B cell (primary cell): ENCODE data around the gene USP30. TPM values are rescaled to one million over a fixed set of nuclear protein-coding genes. Genes with fewer than 3 reads are reported as not detected.

Experiments
- ATAC-seq: fragments of 200-7000 bp; cut with Tn5 transposase; one replicate; pipeline ENCODE4 v1.10.0; 2021; ENCODE audit warnings: low read depth, mild to moderate bottlenecking, moderate number of reproducible peaks, moderate library complexity
- CTCF ChIA-PET: fragments of 350-600 bp; sonication (Branson Sonifier 250); formaldehyde crosslinking; loops from one replicate; lab custom pipeline; 2021; ENCODE audit warnings: antibody characterized with exemption, inconsistent platforms; lab: Charles Lee
- POLR2A ChIA-PET: fragments of 350-600 bp; sonication (Branson Sonifier 250); formaldehyde crosslinking; loops from one replicate; lab custom pipeline; 2021; ENCODE audit warnings: antibody characterized with exemption; lab: Charles Lee
- DNase-seq: peaks from one replicate; pipeline ENCODE4 v3.0.0; 2013
- H2AFZ ChIP-seq: 2 replicates; pipeline ENCODE4 v1.6.1; 2012; ENCODE audit warnings: mild to moderate bottlenecking, low read depth, low read length; ENCODE audit not compliant: insufficient read depth, poor library complexity, severe bottlenecking
- H3K27ac ChIP-seq, 2 donors: 1 replicate in 1 of 2; 2 replicates in 1 of 2; pipeline ENCODE4 v1.5.1; 2012 to 2013; ENCODE audit warnings: low read length in 2 of 2, mild to moderate bottlenecking in 2 of 2, moderate library complexity in 1 of 2
- H3K27me3 ChIP-seq, 4 experiments: fragments of 200-600 bp in 1 of 4; sonication (generic) in 1 of 4; replicated peaks in 1 of 4; 1 replicate in 2 of 4; 2 replicates in 2 of 4; pipeline versions ENCODE4 v1.6.1 to v1.7.0; 2013 to 2016; ENCODE audit warnings: low read length in 3 of 4, mild to moderate bottlenecking in 2 of 4, mixed read lengths in 1 of 4, moderate library complexity in 1 of 4; ENCODE audit not compliant: insufficient read depth in 4 of 4, control insufficient read depth in 3 of 4; ENCODE audit errors: control extremely low read depth in 1 of 4
- H3K36me3 ChIP-seq, 2 experiments: replicated peaks in 1 of 2; 1 replicate in 1 of 2; 2 replicates in 1 of 2; pipeline versions ENCODE4 v1.6.1 to v1.7.1; 2013; ENCODE audit warnings: low read length in 1 of 2; ENCODE audit not compliant: insufficient read depth in 2 of 2, control insufficient read depth in 1 of 2; ENCODE audit errors: control extremely low read depth in 1 of 2, extremely low read depth in 1 of 2
- H3K4me1 ChIP-seq, 2 donors: fragments of 200-600 bp in 1 of 2; sonication (generic) in 1 of 2; 1 replicate in 1 of 2; 2 replicates in 1 of 2; pipeline versions ENCODE4 v1.5.1 to v1.6.1; 2013 to 2017; ENCODE audit warnings: low read length in 2 of 2; ENCODE audit not compliant: control insufficient read depth in 2 of 2, insufficient read depth in 2 of 2
- H3K4me2 ChIP-seq: replicated peaks from 2 replicates; pipeline ENCODE3; 2012; ENCODE audit warnings: mild to moderate bottlenecking, low read depth, low read length; ENCODE audit not compliant: poor library complexity, severe bottlenecking
- H3K4me3 ChIP-seq, 5 experiments: fragments of 200-600 bp in 1 of 5; sonication (generic) in 1 of 5; 1 replicate in 3 of 5; 2 replicates in 2 of 5; pipeline versions ENCODE4 v1.5.1 to v1.7.0; 2011 to 2016; ENCODE audit warnings: low read length in 4 of 5, mild to moderate bottlenecking in 4 of 5, low read depth in 2 of 5, control low read depth in 1 of 5, moderate library complexity in 1 of 5; ENCODE audit not compliant: insufficient read depth in 1 of 5; ENCODE audit errors: control extremely low read depth in 1 of 5, extremely low read depth in 1 of 5
- H3K79me2 ChIP-seq: fragments of 200-600 bp; sonication (generic); one replicate; pipeline ENCODE4 v1.6.0; 2016; ENCODE audit warnings: low read length; ENCODE audit not compliant: control insufficient read depth, insufficient read depth
- H3K9ac ChIP-seq: fragments of 200-600 bp; sonication (generic); 2 replicates; pipeline ENCODE4 v1.6.1; 2017; ENCODE audit warnings: mild to moderate bottlenecking, low read length, moderate library complexity
- H3K9me3 ChIP-seq, 3 donors: one replicate each; pipeline versions ENCODE4 v1.6.1 to v1.7.1; 2013; ENCODE audit warnings: low read length in 2 of 3; ENCODE audit not compliant: control insufficient read depth in 2 of 3, insufficient read depth in 1 of 3; ENCODE audit errors: control extremely low read depth in 1 of 3
- H4K20me1 ChIP-seq: 2 replicates; pipeline ENCODE4 v1.6.0; 2012; ENCODE audit warnings: mild to moderate bottlenecking, low read length; ENCODE audit not compliant: insufficient read depth, control insufficient read depth, poor library complexity, severe bottlenecking
- H3K27ac Mint-ChIP-seq: one replicate; pipeline ENCODE4 v1.8.0; 2021; ENCODE audit warnings: mixed read lengths
- H3K27me3 Mint-ChIP-seq: one replicate; pipeline ENCODE4 v1.8.0; 2021; ENCODE audit warnings: mixed read lengths
- H3K4me1 Mint-ChIP-seq: one replicate; pipeline ENCODE4 v1.8.0; 2021; ENCODE audit warnings: mixed read lengths
- H3K4me3 Mint-ChIP-seq: one replicate; pipeline ENCODE4 v1.8.0; 2021; ENCODE audit warnings: mixed read lengths
- H3K9me3 Mint-ChIP-seq: one replicate; pipeline ENCODE4 v1.8.0; 2022; ENCODE audit warnings: mixed read lengths; ENCODE audit not compliant: insufficient read depth
- EZH2 ChIP-seq: IDR thresholded peaks from 2 replicates; pipeline ENCODE4 v1.6.1; 2012; ENCODE audit warnings: borderline replicate concordance, low read depth, mild to moderate bottlenecking, moderate library complexity, low read length; ENCODE audit not compliant: insufficient read depth, poor library complexity, severe bottlenecking
- WGBS: methylation state at CpG from one replicate; pipeline ENCODE4 v1.1.5; 2013; ENCODE audit warnings: missing lambda C conversion rate; ENCODE audit not compliant: insufficient coverage; 5-methylcytosine and 5-hydroxymethylcytosine counted together
- intact Hi-C: fragments of 100-400 bp; cut with micrococcal nuclease; formaldehyde crosslinking; loops from one replicate; pipeline ENCODE4 v1.10.0; 2022
- polyA plus RNA-seq: library from polyadenylated mRNA; depleted of rRNA; stranded (reverse); fragments of >200 nt; gene quantifications from 2 replicates; pipeline ENCODE4 v1.2.3, GENCODE V29; 2012
- total RNA-seq, 2 donors: library from RNA; stranded (reverse); fragments of 120-200 nt in 1 of 2; gene quantifications; 1 replicate in 1 of 2; 2 replicates in 1 of 2; pipeline versions ENCODE4 v1.2.3 to v1.2.4, GENCODE V29; 2013 to 2022
- TF ChIP-seq, protein P1 (sequence below): fragments of 200-600 bp; IDR thresholded peaks from one replicate; pipeline ENCODE4 v1.8.0; 2022; ENCODE audit warnings: antibody characterized with exemption, mild to moderate bottlenecking

USP30 gene
- total and polyA plus RNA-seq, 2 donors (not counting 1 experiment from before 2014, with no cell fraction given), result 7.2 to 32.5 TPM

DNA sequence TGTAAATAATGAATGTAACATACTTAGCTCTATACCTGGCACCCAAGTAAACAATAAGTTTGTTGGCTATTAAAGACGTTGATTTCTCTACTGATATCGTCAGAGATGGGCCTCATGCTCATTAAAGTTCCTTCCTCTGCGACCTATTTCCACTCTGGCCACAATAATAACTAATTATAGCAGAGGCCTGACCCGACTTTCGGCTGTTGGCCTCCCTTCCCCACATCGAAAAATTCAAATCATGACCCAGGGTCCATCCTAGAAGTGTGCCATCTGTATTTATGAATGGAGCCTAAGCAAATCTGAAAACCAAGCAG is 321 bp upstream of the USP30 start:
- peak overlapping the region; percentile 78 to 82 for H3K27ac ChIP-seq
- DNase-seq, result no peak
- H2AFZ ChIP-seq, result peak overlapping the region; percentile 98
- WGBS, result 0% methylated on average over 3 of the region's 6 CpGs
- no peak for ATAC-seq
- Mint-ChIP-seq H3K27ac (peak overlapping the region; percentile 92), H3K9me3 (no peaks in the 10 kb centered on the region), H3K4me1 (peaks cover 22% of the 10 kb centered on the region), H3K27me3 (no peaks in the 10 kb centered on the region), H3K4me3 (peak overlapping the region; percentile 90)
- peak overlapping the region; percentile 87 for H3K4me2 ChIP-seq
- peaks cover 0 to 3% of the 10 kb centered on the region in 2 experiments for H3K36me3 ChIP-seq
- H4K20me1 ChIP-seq, result no peaks in the 10 kb centered on the region
- peak overlapping the region; percentile 94 for H3K9ac ChIP-seq
- H3K4me3 ChIP-seq, result peak overlapping the region; percentile 75 to 94 (median 89)
- intact Hi-C loops, result loop anchor here (1.0 to 5.0 kb wide), 4 partner anchors 46 to 537 kb away; partner anchors contain the start of genes CORO1C, FICD and SSH1
- peaks cover 12% of the 10 kb centered on the region for H3K79me2 ChIP-seq
- H3K27me3 ChIP-seq, result no peaks in the 10 kb centered on the region
- ChIA-PET POLR2A (no interaction called here), CTCF (interaction anchor here (0.6 to 1.3 kb wide), 4 partner anchors 41 to 1851 kb away, joined by 3 to 6 read pairs (median 3); partner anchors contain the start of gene ALKBH2)
- no peak for TF ChIP-seq EZH2
- TF ChIP-seq, protein P1, sequence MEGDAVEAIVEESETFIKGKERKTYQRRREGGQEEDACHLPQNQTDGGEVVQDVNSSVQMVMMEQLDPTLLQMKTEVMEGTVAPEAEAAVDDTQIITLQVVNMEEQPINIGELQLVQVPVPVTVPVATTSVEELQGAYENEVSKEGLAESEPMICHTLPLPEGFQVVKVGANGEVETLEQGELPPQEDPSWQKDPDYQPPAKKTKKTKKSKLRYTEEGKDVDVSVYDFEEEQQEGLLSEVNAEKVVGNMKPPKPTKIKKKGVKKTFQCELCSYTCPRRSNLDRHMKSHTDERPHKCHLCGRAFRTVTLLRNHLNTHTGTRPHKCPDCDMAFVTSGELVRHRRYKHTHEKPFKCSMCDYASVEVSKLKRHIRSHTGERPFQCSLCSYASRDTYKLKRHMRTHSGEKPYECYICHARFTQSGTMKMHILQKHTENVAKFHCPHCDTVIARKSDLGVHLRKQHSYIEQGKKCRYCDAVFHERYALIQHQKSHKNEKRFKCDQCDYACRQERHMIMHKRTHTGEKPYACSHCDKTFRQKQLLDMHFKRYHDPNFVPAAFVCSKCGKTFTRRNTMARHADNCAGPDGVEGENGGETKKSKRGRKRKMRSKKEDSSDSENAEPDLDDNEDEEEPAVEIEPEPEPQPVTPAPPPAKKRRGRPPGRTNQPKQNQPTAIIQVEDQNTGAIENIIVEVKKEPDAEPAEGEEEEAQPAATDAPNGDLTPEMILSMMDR, result no peak
- H3K9me3 ChIP-seq, result no peaks in the 10 kb centered on the region
- H3K4me1 ChIP-seq, result peaks cover 8 to 24% of the 10 kb centered on the region in 2 donors

- peak overlapping the region; percentile 92 for H3K27ac Mint-ChIP-seq
- no peaks in the 10 kb centered on the region for H3K9me3 Mint-ChIP-seq
- WGBS, result 32% methylated on average over 7 of the region's 9 CpGs
- TF ChIP-seq EZH2, result no peak
- TF ChIP-seq, protein P1, result no peak
- Histone ChIP-seq H3K79me2 (peaks cover 12% of the 10 kb centered on the region), H3K4me3 (peak overlapping the region; percentile 75 to 94 (median 89)), H3K9ac (peak overlapping the region; percentile 94), H3K4me1 (peaks cover 8 to 24% of the 10 kb centered on the region in 2 donors), H3K36me3 (peaks cover 0 to 3% of the 10 kb centered on the region in 2 experiments), H4K20me1 (no peaks in the 10 kb centered on the region), H3K27ac (peak overlapping the region; percentile 78 to 82), H3K27me3 (no peaks in the 10 kb centered on the region), H2AFZ (peak overlapping the region; percentile 98), H3K9me3 (no peaks in the 10 kb centered on the region), H3K4me2 (peak overlapping the region; percentile 87)
- H3K4me3 Mint-ChIP-seq, result peak overlapping the region; percentile 90
- H3K27me3 Mint-ChIP-seq, result no peaks in the 10 kb centered on the region
- ATAC-seq (peak; percentile 39), DNase-seq (peak; percentile 69)
- POLR2A ChIA-PET, result interaction anchor here (0.6 to 1.3 kb wide), 2 partner anchors 196 to 835 kb away, joined by 4 read pairs; partner anchors contain the start of gene SSH1
- peaks cover 22% of the 10 kb centered on the region for H3K4me1 Mint-ChIP-seq
- intact Hi-C loops, result loop anchor here (1.0 to 5.0 kb wide), 3 partner anchors 40 to 321 kb away; partner anchors contain the start of genes ALKBH2, CORO1C and SSH1
- CTCF ChIA-PET, result interaction anchor here (1.3 to 2.3 kb wide), 2 partner anchors 38 to 40 kb away, joined by 6 to 7 read pairs; partner anchors contain the start of gene ALKBH2
These were observed 1.2 kb downstream of the USP30 start for GRCh38 chr12:109053382-109054123.
